Gastrocnemius medialis (tissue), 4 donors: ENCODE data around the gene LRFN4. TPM values are rescaled to one million over a fixed set of nuclear protein-coding genes. Genes with fewer than 3 reads are reported as not detected.

Experiments used
- ATAC-seq, 2 donors: fragments of 150-250 bp; one replicate each; pipeline ENCODE4 v1.9.1; 2016
- DNase-seq, 2 donors: peaks; one replicate each; pipeline ENCODE4 v3.0.0-alpha.2; 2019
- H3K27ac ChIP-seq, 4 donors: fragments of 200-600 bp; sonication (generic); 1 replicate in 1 of 4; 2 replicates in 3 of 4; pipeline ENCODE4 v1.5.1; 2016 to 2018; ENCODE audit warnings: mild to moderate bottlenecking in 2 of 4, moderate library complexity in 1 of 4
- H3K27me3 ChIP-seq, 3 donors: fragments of 200-600 bp; sonication (generic) in 2 of 3; 1 replicate in 1 of 3; 2 replicates in 2 of 3; pipeline versions ENCODE4 v1.5.1 to v1.6.0; 2016 to 2019; ENCODE audit warnings: mild to moderate bottlenecking in 1 of 3, moderate library complexity in 1 of 3
- H3K36me3 ChIP-seq, 2 donors: fragments of 200-600 bp; sonication (generic) in 1 of 2; one replicate each; pipeline ENCODE4 v1.5.1; 2017 to 2018
- H3K4me1 ChIP-seq, 2 donors: fragments of 200-600 bp; sonication (generic) in 1 of 2; one replicate each; pipeline ENCODE4 v1.5.1; 2016 to 2017; ENCODE audit warnings: mild to moderate bottlenecking in 2 of 2
- H3K4me3 ChIP-seq, 4 donors: fragments of 200-600 bp; sonication (generic) in 3 of 4; 1 replicate in 1 of 4; 2 replicates in 3 of 4; pipeline ENCODE4 v1.5.1; 2016 to 2019; ENCODE audit warnings: mild to moderate bottlenecking in 2 of 4
- H3K9me3 ChIP-seq, 3 donors: fragments of 200-600 bp; sonication (generic) in 2 of 3; 1 replicate in 1 of 3; 2 replicates in 2 of 3; pipeline ENCODE4 v1.5.1; 2016 to 2019
- CTCF ChIP-seq, 5 experiments: fragments of 450-650 bp in 3 of 5; fragments of 200-600 bp in 2 of 5; sonication (generic) in 2 of 5; IDR thresholded peaks in 4 of 5; conservative IDR thresholded peaks in 1 of 5; 1 replicate in 4 of 5; 2 replicates in 1 of 5; pipeline ENCODE4 v1.5.1; 2016 to 2019; ENCODE audit warnings: antibody characterized with exemption in 5 of 5, mild to moderate bottlenecking in 3 of 5, moderate library complexity in 3 of 5
- POLR2A ChIP-seq, 2 donors: fragments of 450-650 bp; IDR thresholded peaks; one replicate each; pipeline ENCODE4 v1.6.1; 2017; ENCODE audit warnings: antibody characterized with exemption in 2 of 2, mild to moderate bottlenecking in 2 of 2, moderate library complexity in 2 of 2
- in situ Hi-C, 4 donors: fragments of 200-750 bp; cut with MboI; loops; one replicate each; pipeline versions ENCODE4 v1.15.0 to v1.8.0; 2017; ENCODE audit warnings: low sequenced_read_pairs in 4 of 4
- intact Hi-C: fragments of 100-400 bp; cut with DNase I; formaldehyde crosslinking; loops from one replicate; pipeline ENCODE4 v1.15.1; 2023; ENCODE audit warnings: low total_unique reads
- total RNA-seq, 4 donors: library from RNA; depleted of rRNA; stranded (reverse); fragments of >200 nt; gene quantifications; one replicate each; pipeline versions ENCODE4 v1.1.0 to v1.2.3, GENCODE V29; 2016

LRFN4 gene
- total RNA-seq, 4 donors from 2014 or later: 8.6 to 12.1 (median 10.1) TPM

GRCh38 chr11:66878474-66878873 is 21.6 kb downstream of the LRFN4 start:
- no peak for DNase-seq
- TF ChIP-seq POLR2A (IDR thresholded peaks at IDR 0.05): no peak
- in situ Hi-C loops: no loop called here

GRCh38 chr11:66879000-66879399 is 22.1 kb downstream of the LRFN4 start:
- Histone ChIP-seq H3K27ac (no peak overlapping the region), H3K4me1 (peaks cover 17 to 47% of the 10 kb centered on the region in 2 donors), H3K27me3 (no peaks in the 10 kb centered on the region), H3K4me3 (no peak overlapping the region), H3K9me3 (no peaks in the 10 kb centered on the region), H3K36me3 (no peaks in the 10 kb centered on the region)
- in situ Hi-C loops (no loop called here), intact Hi-C loops (no loop called here)
- TF ChIP-seq CTCF (IDR thresholded peaks at IDR 0.05 in 4 of 5, conservative IDR thresholded peaks at IDR 0.05 in 1 of 5) (no peak), POLR2A (IDR thresholded peaks at IDR 0.05) (no peak)
- no peak for ATAC-seq
- no peak for DNase-seq

More at GRCh38 chr11:66878474-66878873, 21.6 kb downstream of the LRFN4 start:
- Histone ChIP-seq H3K27me3 (no peaks in the 10 kb centered on the region), H3K4me3 (no peak overlapping the region), H3K27ac (no peak overlapping the region), H3K9me3 (no peaks in the 10 kb centered on the region), H3K4me1 (peaks cover 17 to 43% of the 10 kb centered on the region in 2 donors), H3K36me3 (no peaks in the 10 kb centered on the region)
- no peak for ATAC-seq
- intact Hi-C loops: no loop called here

GRCh38 chr11:66879583-66879982 is 22.7 kb downstream of the LRFN4 start:
- DNase-seq (no peak), ATAC-seq (no peak)
- Histone ChIP-seq H3K9me3 (no peaks in the 10 kb centered on the region), H3K27ac (no peak overlapping the region), H3K36me3 (no peaks in the 10 kb centered on the region), H3K4me3 (no peak overlapping the region), H3K27me3 (no peaks in the 10 kb centered on the region), H3K4me1 (peaks cover 17 to 47% of the 10 kb centered on the region in 2 donors)
- in situ Hi-C loops (no loop called here), intact Hi-C loops (no loop called here)
- TF ChIP-seq CTCF (IDR thresholded peaks at IDR 0.05 in 4 of 5, conservative IDR thresholded peaks at IDR 0.05 in 1 of 5) (no peak), POLR2A (IDR thresholded peaks at IDR 0.05) (no peak)

- Histone ChIP-seq H3K27me3 (no peaks in the 10 kb centered on the region), H3K36me3 (no peaks in the 10 kb centered on the region), H3K4me3 (no peak overlapping the region), H3K9me3 (no peaks in the 10 kb centered on the region), H3K27ac (no peak overlapping the region), H3K4me1 (peaks cover 17 to 47% of the 10 kb centered on the region in 2 donors)
- in situ Hi-C loops (no loop called here), intact Hi-C loops (no loop called here)
- ATAC-seq: no peak
- DNase-seq: no peak
- TF ChIP-seq CTCF (IDR thresholded peaks at IDR 0.05 in 4 of 5, conservative IDR thresholded peaks at IDR 0.05 in 1 of 5) (no peak), POLR2A (IDR thresholded peaks at IDR 0.05) (no peak)
Measured at GRCh38 chr11:66879999-66880398, 23.1 kb downstream of the LRFN4 start.

GRCh38 chr11:66880496-66881450 is 23.9 kb downstream of the LRFN4 start:
- no peak for ATAC-seq
- peaks cover 17 to 47% of the 10 kb centered on the region in 2 donors for H3K4me1 ChIP-seq

More at GRCh38 chr11:66880496-66881450, 23.9 kb downstream of the LRFN4 start:
- TF ChIP-seq POLR2A (IDR thresholded peaks at IDR 0.05): no peak
- TF ChIP-seq CTCF (IDR thresholded peaks at IDR 0.05 in 4 of 5, conservative IDR thresholded peaks at IDR 0.05 in 1 of 5): no peak
- Histone ChIP-seq H3K27me3 (no peaks in the 10 kb centered on the region), H3K27ac (peak overlapping the region in 1 of 4 donors; percentile 26), H3K9me3 (no peaks in the 10 kb centered on the region), H3K4me3 (no peak overlapping the region), H3K36me3 (no peaks in the 10 kb centered on the region)
- in situ Hi-C loops (no loop called here), intact Hi-C loops (no loop called here)
- peak in 1 of 2 donors; percentile 49 for DNase-seq
